ENCODE data around the gene FXYD2.

DNA sequence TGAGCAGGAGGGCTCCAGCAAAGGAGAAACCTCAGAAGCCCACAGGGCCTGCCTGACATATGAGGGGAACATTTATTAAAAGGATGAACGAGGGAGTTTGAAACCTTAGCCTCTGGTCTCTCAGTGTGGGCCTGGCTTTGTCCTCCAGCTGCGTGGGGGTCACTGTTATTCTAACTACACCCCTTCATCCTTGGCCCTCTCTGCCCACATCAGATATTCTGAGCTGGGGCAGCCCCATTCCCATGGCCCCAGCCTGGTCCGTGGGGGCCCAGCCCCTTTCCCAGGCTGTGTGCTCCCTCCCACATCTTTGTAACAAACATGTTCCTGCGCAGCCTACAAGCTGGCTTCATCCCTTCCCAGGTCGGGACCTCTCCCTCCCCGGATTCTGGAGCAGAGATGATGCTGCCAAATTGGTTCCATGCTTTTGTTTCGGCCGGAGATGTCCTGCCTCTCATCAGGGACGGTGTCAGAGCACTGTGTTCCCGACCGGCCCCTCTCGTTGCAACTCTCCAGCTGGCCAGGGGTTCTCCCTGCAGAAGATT lies 47.9 kb upstream of the FXYD2 start:
- TF ChIP-seq, protein P1, sequence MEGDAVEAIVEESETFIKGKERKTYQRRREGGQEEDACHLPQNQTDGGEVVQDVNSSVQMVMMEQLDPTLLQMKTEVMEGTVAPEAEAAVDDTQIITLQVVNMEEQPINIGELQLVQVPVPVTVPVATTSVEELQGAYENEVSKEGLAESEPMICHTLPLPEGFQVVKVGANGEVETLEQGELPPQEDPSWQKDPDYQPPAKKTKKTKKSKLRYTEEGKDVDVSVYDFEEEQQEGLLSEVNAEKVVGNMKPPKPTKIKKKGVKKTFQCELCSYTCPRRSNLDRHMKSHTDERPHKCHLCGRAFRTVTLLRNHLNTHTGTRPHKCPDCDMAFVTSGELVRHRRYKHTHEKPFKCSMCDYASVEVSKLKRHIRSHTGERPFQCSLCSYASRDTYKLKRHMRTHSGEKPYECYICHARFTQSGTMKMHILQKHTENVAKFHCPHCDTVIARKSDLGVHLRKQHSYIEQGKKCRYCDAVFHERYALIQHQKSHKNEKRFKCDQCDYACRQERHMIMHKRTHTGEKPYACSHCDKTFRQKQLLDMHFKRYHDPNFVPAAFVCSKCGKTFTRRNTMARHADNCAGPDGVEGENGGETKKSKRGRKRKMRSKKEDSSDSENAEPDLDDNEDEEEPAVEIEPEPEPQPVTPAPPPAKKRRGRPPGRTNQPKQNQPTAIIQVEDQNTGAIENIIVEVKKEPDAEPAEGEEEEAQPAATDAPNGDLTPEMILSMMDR (IDR thresholded peaks at IDR 0.05; ENCODE audit: extremely low read depth in 1 of 2, insufficient read depth in 1 of 2, low read depth in 1 of 2, low read length in 2 of 2): no peak
- TF ChIP-seq EZH2 (IDR thresholded peaks at IDR 0.05; ENCODE audit: borderline replicate concordance, low read depth, low read length, severe bottlenecking) (no peak), POLR2AphosphoS5 (IDR thresholded peaks at IDR 0.05; ENCODE audit: insufficient read depth, low read depth, low read length) (no peak), POLR2A (IDR thresholded peaks at IDR 0.05; ENCODE audit: low read depth, low read length) (no peak), MYC (IDR thresholded peaks at IDR 0.05; ENCODE audit: low read depth, low read length) (no peak), FOS (IDR thresholded peaks at IDR 0.05; ENCODE audit: borderline replicate concordance, insufficient read depth, low read length) (no peak), JUN (IDR thresholded peaks at IDR 0.05; ENCODE audit: borderline replicate concordance, insufficient read depth, insufficient read length, low read depth) (no peak), GATA2 (IDR thresholded peaks at IDR 0.05; ENCODE audit: insufficient read depth, insufficient read length, low read depth, low read length) (no peak)
- TF ChIP-seq, protein P2, sequence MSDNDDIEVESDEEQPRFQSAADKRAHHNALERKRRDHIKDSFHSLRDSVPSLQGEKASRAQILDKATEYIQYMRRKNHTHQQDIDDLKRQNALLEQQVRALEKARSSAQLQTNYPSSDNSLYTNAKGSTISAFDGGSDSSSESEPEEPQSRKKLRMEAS (IDR thresholded peaks at IDR 0.05; ENCODE audit: insufficient read depth, insufficient read length): no peak

All from endothelial cell of umbilical vein (primary cell).